ENCODE data around the gene NOL7. TPM values are rescaled to one million over a fixed set of nuclear protein-coding genes. Genes with fewer than 3 reads are reported as not detected.

The NOL7 gene
- total and polyA plus RNA-seq, 2 of the 13 experiments (the other 11 are each of a cell fraction or from before 2014, with no cell fraction given): 37.8 to 186 TPM

DNA sequence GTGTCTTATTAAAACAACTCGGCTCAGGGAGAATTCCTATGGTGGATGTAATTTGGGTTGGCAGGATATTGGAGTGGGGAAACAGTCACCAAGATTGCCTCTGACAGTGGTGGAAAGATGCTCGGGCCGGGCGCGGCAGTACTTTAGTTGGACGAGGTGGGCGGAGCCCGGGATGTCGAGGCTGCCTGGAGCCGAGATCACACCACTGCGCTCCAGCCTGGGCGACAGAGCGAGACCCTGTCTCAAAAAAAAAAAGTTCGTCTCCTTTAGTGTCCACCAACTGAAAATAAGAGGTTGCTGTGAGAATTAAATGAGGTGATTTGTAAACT lies 621 bp downstream of the NOL7 start (continued):
- no peak for TF ChIP-seq ZNF282 (IDR thresholded peaks at IDR 0.05; ENCODE audit: partially characterized antibody)
- no peak for TF ChIP-seq KMT2A (CRISPR knock-in tag; IDR thresholded peaks at IDR 0.05)

DNA sequence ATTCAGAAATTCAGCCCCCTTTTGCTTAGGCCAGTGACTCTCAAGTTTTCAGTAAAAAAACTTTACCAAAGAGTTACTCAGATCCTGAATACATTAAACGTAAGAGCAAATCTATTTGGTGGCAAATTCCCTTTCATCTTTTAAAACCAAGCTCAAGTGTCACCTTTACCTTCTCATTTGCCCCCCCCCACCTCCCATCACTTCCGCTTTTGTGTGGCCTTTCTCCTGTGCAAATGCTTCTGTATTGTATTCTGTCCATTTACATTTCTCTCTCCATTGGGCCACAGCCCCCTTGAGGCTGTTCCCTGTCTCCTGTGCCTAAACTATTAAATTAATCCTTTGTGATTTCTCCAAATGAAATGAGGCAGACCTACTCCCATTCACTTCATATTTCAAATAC lies 1.9 kb downstream of the NOL7 start:
- WGBS (ENCODE audit: low lambda C conversion rate): 86% methylated on average over 2 of the region's 2 CpGs
- H3K9me3 ChIP-seq (ENCODE audit: low read length): no peaks in the 10 kb centered on the region
- TF ChIP-seq CENPX (CRISPR knock-in tag; IDR thresholded peaks at IDR 0.05) (no peak), ZMYM3 (CRISPR knock-in tag; IDR thresholded peaks at IDR 0.05) (no peak), FOXA3 (CRISPR knock-in tag; IDR thresholded peaks at IDR 0.05) (no peak), RBFOX2 (IDR thresholded peaks at IDR 0.05; ENCODE audit: low read depth, low read length) (0 out of 2 replicates have a peak, but pooled peaks have one; percentile 5), ZFP82 (CRISPR knock-in tag; IDR thresholded peaks at IDR 0.05; ENCODE audit: borderline replicate concordance) (no peak), NFYB (CRISPR knock-in tag; IDR thresholded peaks at IDR 0.05) (no peak), POLR2G (IDR thresholded peaks at IDR 0.05; ENCODE audit: low read depth, low read length) (0 out of 2 replicates have a peak, but pooled peaks have one; percentile 26)
- TF ChIP-seq, protein P1, sequence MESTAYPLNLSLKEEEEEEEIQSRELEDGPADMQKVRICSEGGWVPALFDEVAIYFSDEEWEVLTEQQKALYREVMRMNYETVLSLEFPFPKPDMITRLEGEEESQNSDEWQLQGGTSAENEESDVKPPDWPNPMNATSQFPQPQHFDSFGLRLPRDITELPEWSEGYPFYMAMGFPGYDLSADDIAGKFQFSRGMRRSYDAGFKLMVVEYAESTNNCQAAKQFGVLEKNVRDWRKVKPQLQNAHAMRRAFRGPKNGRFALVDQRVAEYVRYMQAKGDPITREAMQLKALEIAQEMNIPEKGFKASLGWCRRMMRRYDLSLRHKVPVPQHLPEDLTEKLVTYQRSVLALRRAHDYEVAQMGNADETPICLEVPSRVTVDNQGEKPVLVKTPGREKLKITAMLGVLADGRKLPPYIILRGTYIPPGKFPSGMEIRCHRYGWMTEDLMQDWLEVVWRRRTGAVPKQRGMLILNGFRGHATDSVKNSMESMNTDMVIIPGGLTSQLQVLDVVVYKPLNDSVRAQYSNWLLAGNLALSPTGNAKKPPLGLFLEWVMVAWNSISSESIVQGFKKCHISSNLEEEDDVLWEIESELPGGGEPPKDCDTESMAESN (CRISPR knock-in tag; conservative IDR thresholded peaks at IDR 0.05): no peak
- TF ChIP-seq, protein P2, sequence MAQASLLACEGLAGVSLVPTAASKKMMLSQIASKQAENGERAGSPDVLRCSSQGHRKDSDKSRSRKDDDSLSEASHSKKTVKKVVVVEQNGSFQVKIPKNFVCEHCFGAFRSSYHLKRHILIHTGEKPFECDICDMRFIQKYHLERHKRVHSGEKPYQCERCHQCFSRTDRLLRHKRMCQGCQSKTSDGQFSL (CRISPR knock-in tag; IDR thresholded peaks at IDR 0.05): 0 out of 2 replicates have a peak, but pooled peaks have one; percentile 49
- TF ChIP-seq, protein P3, sequence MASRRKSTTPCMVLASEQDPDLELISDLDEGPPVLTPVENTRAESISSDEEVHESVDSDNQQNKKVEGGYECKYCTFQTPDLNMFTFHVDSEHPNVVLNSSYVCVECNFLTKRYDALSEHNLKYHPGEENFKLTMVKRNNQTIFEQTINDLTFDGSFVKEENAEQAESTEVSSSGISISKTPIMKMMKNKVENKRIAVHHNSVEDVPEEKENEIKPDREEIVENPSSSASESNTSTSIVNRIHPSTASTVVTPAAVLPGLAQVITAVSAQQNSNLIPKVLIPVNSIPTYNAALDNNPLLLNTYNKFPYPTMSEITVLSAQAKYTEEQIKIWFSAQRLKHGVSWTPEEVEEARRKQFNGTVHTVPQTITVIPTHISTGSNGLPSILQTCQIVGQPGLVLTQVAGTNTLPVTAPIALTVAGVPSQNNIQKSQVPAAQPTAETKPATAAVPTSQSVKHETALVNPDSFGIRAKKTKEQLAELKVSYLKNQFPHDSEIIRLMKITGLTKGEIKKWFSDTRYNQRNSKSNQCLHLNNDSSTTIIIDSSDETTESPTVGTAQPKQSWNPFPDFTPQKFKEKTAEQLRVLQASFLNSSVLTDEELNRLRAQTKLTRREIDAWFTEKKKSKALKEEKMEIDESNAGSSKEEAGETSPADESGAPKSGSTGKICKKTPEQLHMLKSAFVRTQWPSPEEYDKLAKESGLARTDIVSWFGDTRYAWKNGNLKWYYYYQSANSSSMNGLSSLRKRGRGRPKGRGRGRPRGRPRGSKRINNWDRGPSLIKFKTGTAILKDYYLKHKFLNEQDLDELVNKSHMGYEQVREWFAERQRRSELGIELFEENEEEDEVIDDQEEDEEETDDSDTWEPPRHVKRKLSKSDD (CRISPR knock-in tag; IDR thresholded peaks at IDR 0.05; ENCODE audit: low read depth): no peak
- intact Hi-C loops (cut with micrococcal nuclease; ENCODE audit: unreplicated experiment) (loop anchor here (5.0 kb wide), 2 partner anchors 45 to 95 kb away; partner anchors contain the start of gene RANBP9), in situ Hi-C loops (cut with HindIII; ENCODE audit: extremely low pct_ligation_motif_present, low pct_unique_long_range_greater_than_20kb) (loop anchor here (5.0 kb wide), 2 partner anchors 40 to 90 kb away; no protein-coding TSS in a partner anchor)
- ChIA-PET POLR2A (interaction anchor here (1.2 to 5.3 kb wide), 4 partner anchors 8 to 95 kb away, joined by 3 to 175 read pairs (median 28); partner anchors contain the start of gene RANBP9), CTCF (ENCODE audit: low intra/inter-chr PET ratio, low total read pairs) (no interaction called here)
- H3K27ac ChIP-seq (ENCODE audit: extremely low read length, insufficient read depth, low read length): no peak overlapping the region
- DNase-seq (ENCODE audit: low spot score): no peak
- no peak overlapping the region for H2AFZ ChIP-seq (ENCODE audit: low read length)
- no peak for ATAC-seq
- peak overlapping the region in 2 of 3 experiments; percentile 89 to 97; a peak in 2 of 6 replicates for H3K4me3 ChIP-seq (replicated peaks in 1 of 3; ENCODE audit: insufficient read depth in 1 of 3, low read depth in 2 of 3, low read length in 3 of 3)
- peaks cover 35% of the 10 kb centered on the region for H3K4me1 ChIP-seq (ENCODE audit: insufficient read depth, low read length)
- H3K4me2 ChIP-seq (ENCODE audit: low read depth, low read length): peak overlapping the region; percentile 85
- peaks cover 17% of the 10 kb centered on the region for H4K20me1 ChIP-seq (ENCODE audit: insufficient read depth, low read length)
- peaks cover 11 to 51% of the 10 kb centered on the region in 2 experiments for H3K36me3 ChIP-seq (replicated peaks in 1 of 2; ENCODE audit: control insufficient read depth in 1 of 2, insufficient read depth in 2 of 2, low read length in 2 of 2)
- FAIRE-seq: no peak
- peaks cover 43% of the 10 kb centered on the region for H3K79me2 ChIP-seq (ENCODE audit: insufficient read depth, low read length)
- H3K9ac ChIP-seq (ENCODE audit: insufficient read depth, low read depth, low read length): no peak overlapping the region
- BruUV-seq (replicated peaks): no TSS peak
- H3K27me3 ChIP-seq (ENCODE audit: control insufficient read depth in 1 of 2, insufficient read depth in 2 of 2, low read length in 2 of 2): no peaks in the 10 kb centered on the region; a peak in 1 of 5 replicates
